A549 (cell line): Measurements from ENCODE around the gene PDXK.

Experiments used
- EP300 ChIP-seq, 2 experiments: fragments of >200 bp; sonication (Bioruptor Twin); formaldehyde crosslinking; IDR thresholded peaks; 2 replicates in 1 of 2; 3 replicates in 1 of 2; pipeline ENCODE4 v1.6.1; 2016 to 2017
- TP53 ChIP-seq: fragments of 250-450 bp; sonication (Bioruptor Pico); IDR thresholded peaks from 2 replicates; pipeline ENCODE4 v1.5.0; 2021; ENCODE audit warnings: mild to moderate bottlenecking, moderate library complexity

DNA sequence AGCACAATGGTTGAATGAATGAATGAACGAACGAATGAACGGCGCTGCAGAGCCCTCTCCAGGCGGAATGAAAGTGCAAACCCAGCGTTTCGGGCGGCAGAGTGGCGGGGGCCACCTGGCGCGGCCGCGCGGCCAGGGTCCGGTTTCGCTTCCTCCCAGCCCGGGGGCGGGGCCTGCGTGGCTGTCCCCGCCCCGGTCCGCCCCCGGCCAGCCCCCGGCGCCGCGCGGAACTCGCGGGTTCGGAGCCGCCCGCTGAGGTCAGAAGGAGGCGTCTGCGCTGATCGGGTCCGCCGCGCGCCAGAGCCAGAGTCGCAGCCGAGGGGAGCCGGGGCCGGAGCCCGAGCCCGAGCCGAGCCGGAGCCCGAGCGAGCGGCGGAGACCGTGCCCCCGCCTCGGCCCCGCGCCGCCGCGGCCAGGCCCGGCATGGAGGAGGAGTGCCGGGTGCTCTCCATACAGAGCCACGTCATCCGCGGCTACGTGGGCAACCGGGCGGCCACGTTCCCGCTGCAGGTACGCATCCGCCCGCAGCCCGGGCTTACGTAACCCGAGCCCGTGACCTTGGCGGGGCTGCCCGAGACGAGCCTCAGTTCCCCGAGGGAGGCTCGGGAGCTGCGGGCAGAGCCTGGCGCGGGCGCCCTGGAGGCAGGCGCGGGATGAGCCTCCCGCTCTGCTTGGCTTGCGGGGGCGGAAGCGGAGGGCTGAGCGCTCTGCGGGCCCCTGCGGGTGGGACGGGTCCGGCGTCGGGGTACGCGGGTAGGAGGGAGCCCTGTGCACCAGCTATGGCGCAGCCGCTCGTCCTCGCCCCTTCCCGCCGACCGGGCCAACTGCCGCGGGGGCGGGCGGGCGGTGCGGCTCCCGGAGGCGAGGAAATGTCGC is at the start of gene PDXK:
- no peak for TF ChIP-seq EP300 (IDR thresholded peaks at IDR 0.05)
- TF ChIP-seq TP53: no peak
